ENCODE results near the gene TENM3.

TENM3 gene

GRCh38 chr4:182413550-182413949 lies 170.3 kb downstream of the TENM3 start:
- DNase-seq = no peak

DNA sequence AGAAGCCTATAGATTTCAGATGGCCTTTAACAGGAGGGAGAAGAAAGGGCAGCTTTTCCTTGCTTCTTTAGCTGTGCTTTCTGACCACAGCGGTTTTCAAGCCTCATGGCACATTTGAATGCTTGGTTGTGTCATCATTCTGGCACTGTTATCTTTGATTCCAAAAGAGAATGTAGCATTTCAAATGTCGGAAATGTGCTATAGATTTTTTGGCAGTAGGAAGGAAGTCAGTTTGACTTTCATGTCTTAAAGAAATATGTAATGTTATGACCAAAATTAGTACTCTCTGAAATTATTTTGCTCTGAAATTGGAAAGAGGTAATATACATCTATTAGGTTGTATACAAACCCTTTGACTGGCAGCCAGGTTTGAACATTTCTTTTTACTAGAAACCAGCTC lies 171.9 kb downstream of the TENM3 start:
- DNase-seq = no peak

GRCh38 chr4:182416067-182416466 lies 172.9 kb downstream of the TENM3 start:
- no peak for DNase-seq

GRCh38 chr4:182418054-182418734 lies 175.0 kb downstream of the TENM3 start:
- DNase-seq = no peak

DNA sequence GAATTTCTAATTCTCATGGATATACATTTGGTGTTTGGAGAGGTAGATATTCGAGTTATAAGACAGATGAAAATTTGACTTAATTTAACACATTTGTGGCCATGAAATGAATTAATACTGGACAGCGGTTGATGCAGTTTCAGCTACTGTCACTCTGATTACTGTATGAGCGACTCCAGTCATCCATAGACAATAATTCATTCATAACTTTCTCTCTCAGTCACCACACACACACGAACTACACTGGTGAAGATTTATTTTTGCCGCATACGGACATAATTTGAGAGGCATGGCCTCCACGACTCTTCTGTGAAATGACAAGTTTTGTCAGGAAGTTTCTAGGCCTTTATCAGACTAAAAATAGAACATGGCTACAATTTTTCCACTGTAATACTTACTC lies 177.0 kb downstream of the TENM3 start:
- DNase-seq = no peak

- no peak for DNase-seq
Measured at GRCh38 chr4:182421753-182422152, 178.6 kb downstream of the TENM3 start.

DNA sequence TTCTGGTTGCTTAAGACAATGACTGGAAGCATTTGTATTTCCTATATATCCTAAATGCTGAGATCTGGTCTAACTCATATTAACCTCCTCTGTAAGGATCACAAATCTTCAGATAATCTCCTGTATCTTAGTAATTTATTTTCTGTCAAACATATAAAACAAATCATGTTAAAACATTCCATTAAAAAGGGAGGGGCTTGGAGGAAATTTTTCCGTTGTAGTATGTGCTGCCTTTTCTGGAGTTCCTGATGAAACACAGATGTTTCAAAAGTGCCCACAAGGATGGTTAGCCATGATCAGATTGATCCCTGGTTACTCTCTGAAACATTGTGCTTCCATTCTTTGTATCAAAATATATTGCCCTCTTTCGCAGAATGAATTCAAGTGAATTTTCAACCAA lies 182.1 kb downstream of the TENM3 start:
- DNase-seq = no peak

GRCh38 chr4:182426901-182427300 lies 183.7 kb downstream of the TENM3 start:
- DNase-seq = no peak

DNA sequence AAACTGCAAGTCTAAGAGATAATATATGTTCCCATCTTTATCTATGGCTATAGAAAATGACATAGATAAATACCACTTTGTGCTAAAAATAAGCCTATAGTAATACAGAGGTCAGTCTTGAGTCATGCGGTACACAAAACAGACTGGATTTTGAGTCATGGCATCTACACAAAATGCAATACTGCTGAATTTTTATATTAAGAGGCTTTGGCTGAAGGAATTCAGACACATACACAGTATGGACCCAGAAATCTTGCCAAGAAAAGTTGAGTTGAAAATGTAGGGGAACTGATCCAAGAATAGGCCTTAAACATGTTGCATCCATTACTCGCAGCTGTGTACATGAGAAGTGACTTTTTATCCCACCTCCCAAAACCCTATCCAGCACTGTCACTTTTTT lies 184.4 kb downstream of the TENM3 start:
- no peak for DNase-seq

GRCh38 chr4:182429896-182430295 lies 186.7 kb downstream of the TENM3 start:
- DNase-seq = no peak

- DNase-seq = no peak
Measured at GRCh38 chr4:182432819-182433218, 189.6 kb downstream of the TENM3 start.

GRCh38 chr4:182434720-182435119 lies 191.5 kb downstream of the TENM3 start:
- no peak for DNase-seq

GRCh38 chr4:182435401-182435800 lies 192.2 kb downstream of the TENM3 start:
- no peak for DNase-seq

GRCh38 chr4:182443070-182443469 lies 199.9 kb downstream of the TENM3 start:
- no peak for DNase-seq

- no peak for DNase-seq
Measured at GRCh38 chr4:182447767-182448280, 204.6 kb downstream of the TENM3 start.

GRCh38 chr4:182448281-182449151 lies 205.3 kb downstream of the TENM3 start:
- DNase-seq = peak; percentile 13

DNA sequence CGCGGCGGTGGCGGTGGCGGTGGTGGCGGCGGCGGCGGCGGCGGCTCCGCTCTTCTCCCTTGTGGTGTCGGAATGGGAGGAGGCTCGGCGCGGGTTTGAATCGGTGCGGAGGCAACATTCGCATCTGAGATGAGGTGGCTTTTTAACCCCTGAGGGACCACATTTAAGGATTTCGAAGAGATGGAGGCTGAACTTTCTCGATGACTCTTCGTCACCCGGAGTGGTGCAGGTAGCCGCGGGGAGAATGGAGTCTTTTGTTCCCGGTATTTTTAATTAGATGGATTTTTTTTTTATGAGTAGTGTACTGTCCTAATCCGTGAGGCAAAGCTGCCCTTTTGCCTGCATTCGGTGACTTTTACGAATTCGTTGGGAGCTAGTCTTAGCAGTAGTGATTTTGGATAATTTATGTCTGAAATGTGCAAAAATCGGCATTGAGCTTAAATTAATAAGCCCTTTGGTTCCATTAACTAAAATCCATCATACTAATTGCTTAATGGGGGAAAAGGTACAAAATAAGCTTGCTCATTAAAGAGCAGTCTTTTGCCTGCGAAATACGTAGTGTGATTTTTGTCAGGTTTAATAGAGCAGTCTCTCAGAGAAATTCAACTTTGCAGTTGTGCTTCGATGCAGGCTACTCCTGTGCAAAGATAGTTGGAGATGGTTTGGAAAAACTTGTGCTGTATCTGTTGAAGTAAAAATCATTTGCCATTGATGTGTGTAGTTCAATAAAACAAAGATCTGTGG lies 206.2 kb downstream of the TENM3 start:
- no peak for DNase-seq

DNA sequence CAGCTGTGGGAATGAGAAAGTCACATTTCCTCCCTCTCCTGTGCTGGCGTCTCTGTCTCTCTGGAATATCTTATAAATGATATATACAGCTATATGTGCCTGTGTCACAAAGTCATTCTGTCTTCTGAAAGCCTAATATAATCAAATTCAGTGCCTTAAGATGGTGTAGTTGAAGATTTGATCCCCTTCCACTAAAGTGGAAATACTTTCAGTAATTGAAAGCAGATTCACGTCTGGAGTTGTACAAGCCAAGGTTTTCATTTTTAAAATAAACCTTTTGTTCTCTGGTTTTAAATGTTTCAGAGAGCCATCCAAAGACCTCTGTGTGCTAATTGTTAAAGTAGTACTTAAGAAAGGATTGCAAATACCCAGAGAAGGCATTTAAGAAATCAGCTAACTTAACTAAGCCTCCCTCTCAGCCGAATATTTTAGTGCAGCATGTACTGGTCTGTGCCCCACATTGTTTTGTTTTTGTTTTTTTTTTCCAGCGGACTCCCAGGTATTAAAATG lies 206.8 kb downstream of the TENM3 start:
- DNase-seq = no peak

GRCh38 chr4:182451441-182451840 lies 208.2 kb downstream of the TENM3 start:
- no peak for DNase-seq

DNA sequence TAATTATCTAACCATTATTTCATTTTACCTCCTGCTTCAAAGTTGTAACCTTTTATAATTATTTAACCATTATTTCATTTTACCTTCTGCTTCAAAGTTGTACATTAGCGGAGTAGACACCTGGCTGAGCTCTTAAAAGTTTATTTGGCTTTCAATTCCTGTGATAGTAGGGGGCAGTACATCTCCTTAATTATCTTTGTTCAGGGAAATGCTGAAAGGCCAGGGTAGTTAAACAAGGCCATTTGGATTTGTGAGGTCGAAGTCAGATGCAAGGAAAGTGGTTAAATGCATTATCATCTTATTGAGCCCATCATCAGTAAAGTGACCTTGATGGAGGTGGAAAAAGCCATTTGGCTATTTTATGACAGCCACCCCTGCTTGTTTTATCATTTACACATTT lies 210.6 kb downstream of the TENM3 start:
- no peak for DNase-seq

- DNase-seq = no peak
Measured at GRCh38 chr4:182454440-182455013, 211.3 kb downstream of the TENM3 start.

DNA sequence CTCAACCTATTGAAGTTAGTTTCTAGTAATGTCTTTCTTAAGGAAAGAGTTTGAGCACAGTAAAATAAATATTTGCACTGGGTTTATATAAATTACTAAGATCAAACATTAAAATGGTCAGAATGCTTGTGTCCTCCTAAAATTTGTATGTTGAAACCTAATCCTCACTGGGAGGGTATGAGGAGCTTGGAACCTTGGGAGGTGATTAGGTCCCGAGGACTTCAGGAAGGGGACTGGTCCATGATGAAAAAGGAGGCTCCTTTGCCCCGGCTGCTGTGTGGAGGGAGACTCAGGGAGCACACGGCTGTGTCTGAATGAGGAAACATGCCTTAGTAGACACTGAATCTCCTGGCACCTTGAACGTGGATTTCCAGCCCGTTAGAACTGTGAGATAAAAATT lies 221.9 kb downstream of the TENM3 start:
- DNase-seq = no peak

- no peak for DNase-seq
Measured at GRCh38 chr4:182465979-182466378, 222.8 kb downstream of the TENM3 start.

Data from activated CD4-positive, alpha-beta T cell treated with anti-CD3 and anti-CD28 coated beads, Interleukin-2, amount 50 U/mL, for 1 hour (primary cell).